Naive thymus-derived CD4-positive, alpha-beta T cell (primary cell): ENCODE results near the gene EDIL3. TPM values are rescaled to one million over a fixed set of nuclear protein-coding genes. Genes with fewer than 3 reads are reported as not detected.

Source experiments
- ATAC-seq: fragments of 150-1000 bp; cut with Tn5 transposase; 2 replicates; pipeline ENCODE4 v1.10.0; 2021; ENCODE audit warnings: mild to moderate bottlenecking, moderate library complexity
- CTCF ChIA-PET: fragments of 350-600 bp; sonication (Branson Sonifier 250); formaldehyde crosslinking; loops from one replicate; lab custom pipeline; 2021; ENCODE audit warnings: antibody characterized with exemption; lab: Charles Lee
- POLR2A ChIA-PET: fragments of 350-600 bp; sonication (Branson Sonifier 250); formaldehyde crosslinking; loops from one replicate; lab custom pipeline; 2021; ENCODE audit warnings: antibody characterized with exemption, inconsistent platforms; lab: Charles Lee
- DNase-seq, 9 donors: peaks; one replicate each; pipeline versions ENCODE4 v3.0.0 to v3.0.0-alpha.2; 2020 to 2022; ENCODE audit warnings: mixed read lengths in 1 of 9
- H3K27ac ChIP-seq: one replicate; pipeline ENCODE4 v1.7.0; 2013; ENCODE audit warnings: mild to moderate bottlenecking, low read depth, low read length, moderate library complexity
- H3K27me3 ChIP-seq, 2 donors: one replicate each; pipeline ENCODE4 v1.7.0; 2013; ENCODE audit warnings: low read length in 2 of 2, mild to moderate bottlenecking in 2 of 2, moderate library complexity in 2 of 2; ENCODE audit not compliant: control insufficient read depth in 2 of 2, insufficient read depth in 2 of 2
- H3K36me3 ChIP-seq, 3 experiments: 1 replicate in 2 of 3; 2 replicates in 1 of 3; pipeline ENCODE4 v1.7.0; 2013; ENCODE audit warnings: low read length in 3 of 3, mild to moderate bottlenecking in 3 of 3, moderate library complexity in 1 of 3; ENCODE audit not compliant: insufficient read depth in 3 of 3, control insufficient read depth in 2 of 3
- H3K4me1 ChIP-seq, 2 donors: one replicate each; pipeline ENCODE4 v1.7.0; 2013; ENCODE audit warnings: low read length in 2 of 2, mild to moderate bottlenecking in 2 of 2, moderate library complexity in 1 of 2; ENCODE audit not compliant: control insufficient read depth in 2 of 2, insufficient read depth in 2 of 2
- H3K4me3 ChIP-seq: 2 replicates; pipeline ENCODE4 v1.7.0; 2013; ENCODE audit warnings: mild to moderate bottlenecking, low read length
- H3K9me3 ChIP-seq, 3 experiments: 1 replicate in 2 of 3; 2 replicates in 1 of 3; pipeline ENCODE4 v1.7.0; 2013; ENCODE audit warnings: low read length in 3 of 3; ENCODE audit not compliant: control insufficient read depth in 2 of 3
- H3K27ac Mint-ChIP-seq, 9 donors: one replicate each; pipeline ENCODE4 v1.8.0; 2020 to 2022; ENCODE audit warnings: mixed read lengths in 9 of 9, mild to moderate bottlenecking in 8 of 9, moderate library complexity in 5 of 9, inconsistent platforms in 2 of 9
- H3K27me3 Mint-ChIP-seq, 5 donors: one replicate each; pipeline ENCODE4 v1.8.0; 2021 to 2022; ENCODE audit warnings: mixed read lengths in 5 of 5, mild to moderate bottlenecking in 1 of 5
- H3K36me3 Mint-ChIP-seq, 5 donors: one replicate each; pipeline ENCODE4 v1.8.0; 2020 to 2022; ENCODE audit warnings: mixed read lengths in 5 of 5, mild to moderate bottlenecking in 3 of 5, inconsistent platforms in 1 of 5
- H3K4me1 Mint-ChIP-seq, 7 donors: one replicate each; pipeline ENCODE4 v1.8.0; 2020 to 2022; ENCODE audit warnings: mixed read lengths in 7 of 7, mild to moderate bottlenecking in 3 of 7, inconsistent platforms in 1 of 7
- H3K4me3 Mint-ChIP-seq, 10 donors: one replicate each; pipeline ENCODE4 v1.8.0; 2020 to 2022; ENCODE audit warnings: mild to moderate bottlenecking in 10 of 10, mixed read lengths in 10 of 10, moderate library complexity in 6 of 10, inconsistent platforms in 2 of 10
- H3K9me3 Mint-ChIP-seq, 11 donors: one replicate each; pipeline ENCODE4 v1.8.0; 2020 to 2022; ENCODE audit warnings: mixed read lengths in 11 of 11, mild to moderate bottlenecking in 4 of 11, inconsistent platforms in 1 of 11, moderate library complexity in 1 of 11
- intact Hi-C, 2 donors: fragments of 100-400 bp; cut with micrococcal nuclease; formaldehyde crosslinking; loops; one replicate each; pipeline ENCODE4 v1.15.1; 2023
- polyA plus RNA-seq, 2 donors: library from polyadenylated mRNA; unstranded; fragments of 300-500 nt; fragmentation: Illumina TruSeq; gene quantifications; one replicate each; pipeline ENCODE4 v1.2.3, GENCODE V29; 2021
- total RNA-seq, 6 experiments: library from RNA in 5 of 6; stranded (reverse) in 5 of 6; gene quantifications; 1 replicate in 5 of 6; 2 replicates in 1 of 6; pipeline ENCODE4 v1.2.3 and lab custom pipeline; 2021 to 2026

EDIL3 gene
- total and polyA plus RNA-seq, 7 experiments from 2014 or later, result not detected

DNA sequence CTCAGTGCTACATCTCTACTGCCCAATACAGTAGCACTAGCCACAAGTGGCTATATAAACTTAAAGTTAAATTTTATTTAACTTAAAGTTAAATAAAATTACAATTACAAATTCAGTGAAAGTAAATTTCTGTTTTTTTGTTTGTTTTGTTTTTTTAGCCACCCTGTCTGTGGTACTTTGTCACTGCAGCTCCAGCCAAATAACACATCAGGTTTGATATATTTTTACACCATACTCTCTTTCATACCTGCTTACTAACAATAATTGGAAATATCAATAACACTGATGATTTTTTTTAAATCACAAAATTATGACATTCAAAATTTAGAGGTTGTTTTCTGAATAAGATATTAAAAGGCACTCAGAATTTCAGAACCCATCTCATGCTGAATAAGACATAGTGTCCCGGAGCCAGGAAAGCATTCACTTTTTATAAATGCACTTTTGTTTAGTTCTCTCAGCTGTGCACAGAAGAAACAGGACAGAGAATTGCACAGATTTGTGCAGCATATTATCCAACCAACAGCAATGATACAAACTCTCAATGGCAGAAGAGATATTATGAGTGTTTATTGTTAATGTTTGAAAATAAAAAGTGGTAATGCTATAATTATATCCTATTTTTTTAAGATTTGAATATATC, 92.6 kb downstream of the EDIL3 start:
- no peak overlapping the region for H3K27ac Mint-ChIP-seq
- Histone ChIP-seq H3K36me3 (no peaks in the 10 kb centered on the region), H3K27ac (no peak overlapping the region), H3K27me3 (no peaks in the 10 kb centered on the region), H3K4me1 (no peaks in the 10 kb centered on the region), H3K9me3 (no peaks in the 10 kb centered on the region), H3K4me3 (no peak overlapping the region)
- H3K4me1 Mint-ChIP-seq, result peaks cover 0 to 4% (median 0%) of the 10 kb centered on the region in 7 donors
- no peaks in the 10 kb centered on the region for H3K27me3 Mint-ChIP-seq
- no peak for ATAC-seq
- ChIA-PET POLR2A (no interaction called here), CTCF (no interaction called here)
- H3K36me3 Mint-ChIP-seq, result no peaks in the 10 kb centered on the region
- H3K4me3 Mint-ChIP-seq, result no peak overlapping the region
- no peak for DNase-seq
- intact Hi-C loops, result no loop called here
- H3K9me3 Mint-ChIP-seq, result peaks cover 0 to 6% (median 0%) of the 10 kb centered on the region in 11 donors

DNA sequence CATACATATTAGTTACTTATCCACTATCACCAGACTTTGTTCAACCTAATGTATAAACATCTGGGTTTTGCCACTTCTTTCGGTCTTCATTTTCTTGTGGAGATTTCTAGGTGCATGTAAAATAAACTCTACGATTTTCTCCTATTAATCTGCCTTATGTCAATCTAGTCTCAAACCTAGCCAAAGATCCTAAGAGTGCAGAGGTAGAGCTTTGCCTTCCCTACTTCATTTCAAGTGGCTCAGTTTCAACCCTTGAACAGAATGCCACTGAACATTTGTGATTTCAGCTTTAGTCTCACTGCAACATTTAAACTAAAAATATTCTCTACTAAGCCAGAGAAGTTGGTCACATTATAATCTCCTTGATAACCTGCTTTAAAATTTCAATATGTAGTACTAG, 94.0 kb downstream of the EDIL3 start:
- no peaks in the 10 kb centered on the region for H3K36me3 ChIP-seq
- CTCF ChIA-PET, result no interaction called here
- ATAC-seq (no peak), DNase-seq (no peak)
- POLR2A ChIA-PET, result no interaction called here
- intact Hi-C loops, result no loop called here
- Mint-ChIP-seq H3K4me3 (no peak overlapping the region), H3K9me3 (peaks cover 0 to 6% (median 0%) of the 10 kb centered on the region in 11 donors), H3K4me1 (peaks cover 0 to 4% (median 0%) of the 10 kb centered on the region in 7 donors), H3K27me3 (no peaks in the 10 kb centered on the region), H3K36me3 (no peaks in the 10 kb centered on the region), H3K27ac (no peak overlapping the region)
- no peak overlapping the region for H3K27ac ChIP-seq
- H3K4me1 ChIP-seq, result no peaks in the 10 kb centered on the region
- no peak overlapping the region for H3K4me3 ChIP-seq
- no peaks in the 10 kb centered on the region for H3K27me3 ChIP-seq
- H3K9me3 ChIP-seq, result no peaks in the 10 kb centered on the region

DNA sequence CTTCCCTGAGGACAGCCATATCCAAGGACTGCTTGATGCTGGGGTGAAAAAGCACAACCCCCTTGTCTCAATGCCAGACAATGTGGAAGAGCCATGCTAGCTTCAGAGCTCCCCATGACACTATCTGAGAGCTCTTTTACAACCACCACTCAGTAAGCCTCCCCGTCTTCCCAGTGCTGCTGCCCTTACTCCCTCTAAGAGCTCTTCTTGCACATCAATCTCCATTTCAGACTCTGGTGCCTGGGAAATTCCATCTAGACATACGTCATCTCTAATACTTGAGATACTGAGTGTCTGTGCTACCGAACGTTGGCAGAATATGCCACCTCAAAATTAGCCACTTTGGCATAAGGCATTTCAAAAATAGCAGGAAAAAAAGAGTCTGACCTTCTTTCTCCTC, 94.5 kb downstream of the EDIL3 start:
- no peak overlapping the region for H3K4me3 Mint-ChIP-seq
- no peak overlapping the region for H3K27ac Mint-ChIP-seq
- no peaks in the 10 kb centered on the region for H3K9me3 ChIP-seq
- DNase-seq, result no peak
- ChIA-PET CTCF (no interaction called here), POLR2A (no interaction called here)
- H3K27ac ChIP-seq, result no peak overlapping the region
- H3K27me3 ChIP-seq, result no peaks in the 10 kb centered on the region
- H3K27me3 Mint-ChIP-seq, result no peaks in the 10 kb centered on the region
- peaks cover 0 to 4% (median 0%) of the 10 kb centered on the region in 7 donors for H3K4me1 Mint-ChIP-seq
- H3K36me3 ChIP-seq, result no peaks in the 10 kb centered on the region
- H3K36me3 Mint-ChIP-seq, result no peaks in the 10 kb centered on the region
- H3K4me1 ChIP-seq, result no peaks in the 10 kb centered on the region
- no peak for ATAC-seq
- intact Hi-C loops, result no loop called here
- no peak overlapping the region for H3K4me3 ChIP-seq
- peaks cover 0 to 6% (median 0%) of the 10 kb centered on the region in 11 donors for H3K9me3 Mint-ChIP-seq

DNA sequence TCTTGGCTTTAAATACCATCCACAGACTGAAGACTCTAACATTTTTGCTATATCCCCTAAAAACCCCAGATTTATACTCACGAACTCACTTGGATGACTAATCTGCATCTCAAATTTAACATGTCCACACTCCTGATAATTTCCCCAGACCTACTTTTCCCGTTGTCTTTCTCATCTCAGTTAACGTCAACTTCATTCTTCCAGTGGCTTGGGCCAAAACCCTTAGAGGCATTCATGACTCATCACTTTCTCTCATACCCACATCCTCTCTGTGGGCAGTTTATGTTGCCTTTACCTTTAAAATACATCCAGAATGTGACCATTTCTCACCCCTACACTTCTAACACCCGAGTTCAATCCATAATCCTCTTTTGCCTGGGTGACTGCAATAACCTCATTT, 96.7 kb downstream of the EDIL3 start:
- Histone ChIP-seq H3K27ac (no peak overlapping the region), H3K4me1 (no peaks in the 10 kb centered on the region), H3K9me3 (no peaks in the 10 kb centered on the region), H3K4me3 (no peak overlapping the region), H3K36me3 (no peaks in the 10 kb centered on the region), H3K27me3 (no peaks in the 10 kb centered on the region)
- CTCF ChIA-PET, result no interaction called here
- no peak overlapping the region for H3K4me3 Mint-ChIP-seq
- no peaks in the 10 kb centered on the region for H3K36me3 Mint-ChIP-seq
- ATAC-seq (no peak), DNase-seq (no peak)
- H3K4me1 Mint-ChIP-seq, result peaks cover 0 to 4% (median 0%) of the 10 kb centered on the region in 7 donors
- H3K27me3 Mint-ChIP-seq, result no peaks in the 10 kb centered on the region
- peaks cover 0 to 6% (median 0%) of the 10 kb centered on the region in 11 donors for H3K9me3 Mint-ChIP-seq
- POLR2A ChIA-PET, result no interaction called here
- intact Hi-C loops, result no loop called here
- H3K27ac Mint-ChIP-seq, result no peak overlapping the region

DNA sequence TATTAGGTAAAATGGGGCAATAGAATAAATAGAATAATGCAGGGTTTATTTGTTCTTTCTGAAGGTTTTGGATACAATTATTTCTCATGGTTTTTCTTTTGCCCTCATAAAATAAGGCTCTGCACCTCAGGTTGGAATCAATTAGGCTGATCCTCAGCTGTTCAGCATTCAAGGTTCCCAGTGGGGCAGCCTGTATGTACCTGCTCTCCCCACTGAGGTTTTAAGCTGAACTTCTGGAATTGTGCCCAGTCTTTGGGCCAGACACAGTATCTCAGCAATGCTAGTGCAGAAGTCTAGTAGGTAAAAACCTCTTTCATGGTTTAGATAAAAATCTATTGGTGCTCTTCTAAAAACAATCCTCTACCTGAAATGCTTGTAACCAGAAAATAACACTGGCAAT, 98.0 kb downstream of the EDIL3 start:
- no peak overlapping the region for H3K4me3 Mint-ChIP-seq
- no peaks in the 10 kb centered on the region for H3K27me3 Mint-ChIP-seq
- ChIA-PET POLR2A (no interaction called here), CTCF (no interaction called here)
- intact Hi-C loops, result no loop called here
- Histone ChIP-seq H3K36me3 (no peaks in the 10 kb centered on the region), H3K27me3 (no peaks in the 10 kb centered on the region), H3K9me3 (no peaks in the 10 kb centered on the region), H3K4me3 (no peak overlapping the region), H3K4me1 (no peaks in the 10 kb centered on the region), H3K27ac (no peak overlapping the region)
- no peak for ATAC-seq
- H3K4me1 Mint-ChIP-seq, result peaks cover 0 to 4% (median 0%) of the 10 kb centered on the region in 7 donors
- no peak for DNase-seq
- H3K36me3 Mint-ChIP-seq, result no peaks in the 10 kb centered on the region
- H3K27ac Mint-ChIP-seq, result no peak overlapping the region
- H3K9me3 Mint-ChIP-seq, result peaks cover 0 to 6% (median 0%) of the 10 kb centered on the region in 11 donors

DNA sequence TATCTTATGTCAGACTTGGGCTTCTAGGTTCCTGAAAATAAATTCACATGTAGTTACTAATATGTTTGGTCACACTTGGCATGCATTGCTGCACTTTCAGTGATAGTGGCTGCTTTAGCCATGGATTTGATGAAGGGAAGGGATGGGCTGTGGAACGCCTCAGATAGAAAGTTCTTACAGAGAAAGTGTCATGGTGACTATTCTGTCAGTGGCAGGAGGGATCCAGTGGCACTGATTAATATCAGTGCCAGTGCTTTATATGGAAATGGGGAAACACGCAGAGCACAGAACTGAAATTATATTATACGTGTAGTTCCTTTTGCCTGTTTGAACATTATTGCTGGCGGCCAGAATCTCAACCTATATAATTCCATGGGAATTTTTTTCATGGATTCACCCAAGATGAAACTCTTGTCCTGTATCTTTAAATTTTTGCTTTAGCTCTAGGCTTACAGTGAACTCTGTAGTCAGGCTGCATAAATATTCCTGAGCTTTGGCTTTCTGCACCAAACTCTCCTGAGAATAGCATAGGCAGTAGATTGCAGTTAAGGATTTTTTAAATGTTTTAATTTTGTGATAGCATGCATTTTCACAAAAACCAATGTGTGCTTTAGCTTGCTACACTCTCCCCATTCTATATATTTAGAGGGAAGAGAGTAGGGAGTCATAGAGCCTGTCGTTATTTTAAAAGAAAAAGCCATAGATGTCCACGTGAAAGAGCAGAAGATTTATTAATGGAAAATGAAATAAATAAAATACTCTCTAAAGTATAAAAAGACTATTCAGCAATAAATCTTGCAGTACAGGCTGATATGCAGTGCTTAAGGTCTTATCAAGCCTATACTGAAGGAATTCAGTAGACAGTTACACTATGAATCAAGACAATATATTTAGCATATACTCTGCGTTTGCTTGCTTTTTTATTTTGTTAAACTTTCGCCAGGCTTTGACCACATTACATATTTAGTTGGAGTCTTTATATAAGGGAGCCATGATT, 98.7 kb downstream of the EDIL3 start:
- no peaks in the 10 kb centered on the region for H3K9me3 ChIP-seq
- ChIA-PET CTCF (no interaction called here), POLR2A (no interaction called here)
- intact Hi-C loops, result no loop called here
- no peak overlapping the region for H3K27ac Mint-ChIP-seq
- no peak for DNase-seq
- ATAC-seq, result no peak
- no peaks in the 10 kb centered on the region for H3K36me3 ChIP-seq
- H3K27me3 ChIP-seq, result no peaks in the 10 kb centered on the region
- peaks cover 0 to 6% (median 0%) of the 10 kb centered on the region in 11 donors for H3K9me3 Mint-ChIP-seq
- H3K36me3 Mint-ChIP-seq, result no peaks in the 10 kb centered on the region
- no peaks in the 10 kb centered on the region for H3K27me3 Mint-ChIP-seq
- peaks cover 0 to 4% (median 0%) of the 10 kb centered on the region in 7 donors for H3K4me1 Mint-ChIP-seq
- H3K27ac ChIP-seq, result no peak overlapping the region
- H3K4me3 Mint-ChIP-seq, result no peak overlapping the region
- H3K4me3 ChIP-seq, result no peak overlapping the region
- H3K4me1 ChIP-seq, result no peaks in the 10 kb centered on the region
